HepG2 (cell line): ENCODE results near the gene ELOVL2. TPM values are rescaled to one million over a fixed set of nuclear protein-coding genes. Genes with fewer than 3 reads are reported as not detected.
A peak's percentile ranks its signal among the peaks of the same experiment; 100 is the strongest.

Experiments
- CEBPG ChIP-seq: IDR thresholded peaks from 2 replicates; pipeline ENCODE4 v1.6.1; 2016
- FOXP1 ChIP-seq, 2 experiments: fragments of 450-650 bp in 1 of 2; IDR thresholded peaks; 2 replicates each; pipeline ENCODE4 v1.6.1; 2017 to 2018; ENCODE audit warnings: antibody characterized with exemption in 1 of 2
- HNF4A ChIP-seq: sonication (generic); formaldehyde crosslinking; IDR thresholded peaks from 2 replicates; pipeline ENCODE4 v1.4.0; 2020; ENCODE audit warnings: missing genetic modification reagents
- NFIC ChIP-seq: IDR thresholded peaks from 2 replicates; pipeline ENCODE4 v1.6.1; 2012; ENCODE audit warnings: mild to moderate bottlenecking, low read length, inconsistent platforms
- PRDM10 ChIP-seq: sonication (generic); formaldehyde crosslinking; IDR thresholded peaks from 2 replicates; pipeline ENCODE4 v1.4.0; 2020; ENCODE audit warnings: low read depth, missing genetic modification reagents
- ZNF276 ChIP-seq: sonication (generic); formaldehyde crosslinking; IDR thresholded peaks from 2 replicates; pipeline ENCODE4 v1.4.0; 2020; ENCODE audit warnings: mild to moderate bottlenecking, low read depth, missing genetic modification reagents
- polyA plus RNA-seq, 8 experiments: library from polyadenylated mRNA; depleted of rRNA in 3 of 8; stranded (reverse) in 7 of 8; unstranded in 1 of 8; fragments of >200 nt; fragmentation: Illumina TruSeq in 4 of 8; extraction: Trizol in 4 of 8; gene quantifications; 2 replicates each; pipeline versions ENCODE4 v1.2.1 to v1.2.3, GENCODE V29; 2011 to 2016; ENCODE audit warnings: low read depth in 4 of 8, missing spikeins in 1 of 8, mixed read lengths in 1 of 8; ENCODE audit not compliant: insufficient read depth in 1 of 8
- total RNA-seq, 5 experiments: library from RNA; depleted of rRNA; stranded (reverse); fragments of >200 nt; fragmentation: Illumina TruSeq; extraction: Trizol; gene quantifications; 2 replicates each; pipeline ENCODE4 v1.2.3, GENCODE V29; 2016; ENCODE audit warnings: low read depth in 1 of 5

Gene ELOVL2
- total and polyA plus RNA-seq, 2 of the 13 experiments (the other 11 are each of a cell fraction or from before 2014, with no cell fraction given), result 43.6 to 65.4 TPM

GRCh38 chr6:10949579-10950490 is 94.3 kb downstream of the ELOVL2 start (continued):
- no peak for TF ChIP-seq ZNF276 (CRISPR knock-in tag)
- no peak for TF ChIP-seq FOXP1 (IDR thresholded peaks at IDR 0.05)
- TF ChIP-seq FOXP1 (CRISPR knock-in tag; IDR thresholded peaks at IDR 0.05), result peak; percentile 9; the same call in 1 of the 2 replicates
- TF ChIP-seq HNF4A (CRISPR knock-in tag), result peak; percentile 42; the same call in 1 of the 2 replicates
- 0 out of 2 replicates have a peak, but pooled peaks have one; percentile 23 for TF ChIP-seq NFIC
- TF ChIP-seq PRDM10 (CRISPR knock-in tag), result no peak
- TF ChIP-seq CEBPG, result peak; percentile 73
- TF ChIP-seq, all 625 proteins: peak for 19
